HG02642 (cell line): ENCODE results near the gene CAMK1D.

Source experiments
- ATAC-seq: cut with Tn5 transposase; IDR thresholded peaks from one replicate; pipeline ENCODE4 v1.9.1; 2021; ENCODE audit warnings: mild to moderate bottlenecking; ENCODE audit not compliant: unreplicated experiment, poor library complexity

CAMK1D gene

DNA sequence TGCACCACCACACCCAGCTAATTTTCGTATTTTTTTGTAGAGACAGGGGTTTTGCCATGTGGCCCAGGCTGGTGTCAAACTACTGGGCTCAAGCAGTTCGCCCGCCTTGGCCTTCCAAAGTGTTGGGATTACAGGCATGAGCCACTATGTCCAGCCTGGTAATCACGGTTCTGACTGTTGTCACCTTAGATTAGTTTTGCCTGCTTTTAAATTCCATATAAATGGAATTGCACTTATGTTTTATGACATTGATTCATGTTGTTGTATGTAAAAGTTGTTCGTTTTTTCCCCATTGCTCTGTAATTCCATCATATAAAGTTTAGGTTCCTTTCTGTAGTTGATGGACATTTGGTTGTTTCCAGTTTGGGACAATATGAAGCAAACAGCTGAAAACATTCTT is 106.0 kb downstream of the CAMK1D start:
- ATAC-seq = no peak

DNA sequence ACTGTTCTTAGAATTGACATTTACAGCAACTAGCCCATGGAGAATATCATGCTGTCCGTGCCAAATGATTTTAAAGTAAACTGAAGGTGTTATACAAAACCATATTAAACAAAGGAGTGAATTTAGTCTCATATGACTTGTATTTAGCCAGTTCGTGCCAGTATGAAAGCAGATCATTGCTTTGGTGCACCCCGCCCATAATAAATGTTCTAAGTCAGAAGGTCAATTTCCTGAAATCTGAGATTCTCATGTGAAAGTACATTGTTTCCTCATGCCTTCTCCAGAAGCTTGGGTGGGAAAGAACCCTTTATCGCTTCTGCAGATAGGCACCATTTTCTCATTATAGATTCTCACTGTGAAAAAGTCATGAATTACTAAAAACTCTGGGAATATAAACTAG is 106.4 kb downstream of the CAMK1D start:
- no peak for ATAC-seq

DNA sequence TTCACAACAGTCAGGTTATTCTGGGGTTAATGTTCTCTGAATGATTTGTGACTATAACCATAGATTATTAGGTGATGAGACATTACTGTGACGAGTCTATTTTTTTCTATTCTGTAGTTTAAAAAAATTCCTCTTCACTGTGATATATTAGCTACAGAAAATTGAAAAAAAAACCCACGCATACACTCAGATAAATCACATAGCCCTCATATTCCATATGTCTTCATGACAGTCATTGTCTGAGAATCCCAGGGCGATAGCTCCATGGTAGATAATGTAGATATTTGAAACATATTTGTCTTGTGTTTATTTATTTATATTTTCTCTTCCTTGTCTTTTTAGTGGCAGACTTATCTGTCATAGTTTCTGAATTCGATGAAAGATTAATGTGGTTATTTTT is 110.0 kb downstream of the CAMK1D start:
- ATAC-seq = no peak

DNA sequence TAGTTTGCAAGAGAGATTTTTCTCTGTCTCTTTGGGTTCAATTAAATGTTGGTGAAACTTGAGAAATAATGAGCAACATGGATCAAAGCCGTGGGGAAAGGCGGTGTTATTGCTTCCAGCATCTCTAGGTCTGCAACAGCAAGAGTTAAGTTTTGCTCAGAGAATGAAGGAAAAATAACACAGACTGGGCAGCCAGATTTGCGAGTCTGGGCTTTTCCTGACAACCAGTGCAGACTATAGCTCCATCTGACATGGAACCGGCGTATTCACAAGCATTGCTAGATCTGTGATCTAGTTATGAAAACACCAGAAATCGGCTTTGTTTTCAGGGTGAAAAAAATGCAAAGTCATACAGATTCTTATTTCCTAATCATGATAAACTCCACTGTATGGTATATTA is 110.4 kb downstream of the CAMK1D start:
- ATAC-seq = no peak

DNA sequence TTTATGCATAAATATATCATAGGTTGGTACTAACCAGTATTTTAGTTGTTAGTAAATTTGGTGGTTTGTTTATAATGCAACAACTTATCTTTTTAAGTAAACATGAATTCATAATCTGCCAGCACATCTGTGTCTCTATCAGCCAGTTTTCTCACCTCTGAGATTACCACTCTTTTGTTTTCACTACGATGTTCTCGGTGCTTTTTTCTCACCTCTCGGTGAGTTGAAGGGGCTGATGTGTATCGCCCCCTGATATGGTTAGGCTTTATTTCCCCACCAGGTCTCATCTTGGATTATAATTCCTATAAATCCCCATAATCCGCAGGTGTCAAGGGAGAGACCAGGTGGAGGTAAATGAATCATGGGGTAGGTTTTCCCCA is 114.1 kb downstream of the CAMK1D start:
- ATAC-seq = no peak

DNA sequence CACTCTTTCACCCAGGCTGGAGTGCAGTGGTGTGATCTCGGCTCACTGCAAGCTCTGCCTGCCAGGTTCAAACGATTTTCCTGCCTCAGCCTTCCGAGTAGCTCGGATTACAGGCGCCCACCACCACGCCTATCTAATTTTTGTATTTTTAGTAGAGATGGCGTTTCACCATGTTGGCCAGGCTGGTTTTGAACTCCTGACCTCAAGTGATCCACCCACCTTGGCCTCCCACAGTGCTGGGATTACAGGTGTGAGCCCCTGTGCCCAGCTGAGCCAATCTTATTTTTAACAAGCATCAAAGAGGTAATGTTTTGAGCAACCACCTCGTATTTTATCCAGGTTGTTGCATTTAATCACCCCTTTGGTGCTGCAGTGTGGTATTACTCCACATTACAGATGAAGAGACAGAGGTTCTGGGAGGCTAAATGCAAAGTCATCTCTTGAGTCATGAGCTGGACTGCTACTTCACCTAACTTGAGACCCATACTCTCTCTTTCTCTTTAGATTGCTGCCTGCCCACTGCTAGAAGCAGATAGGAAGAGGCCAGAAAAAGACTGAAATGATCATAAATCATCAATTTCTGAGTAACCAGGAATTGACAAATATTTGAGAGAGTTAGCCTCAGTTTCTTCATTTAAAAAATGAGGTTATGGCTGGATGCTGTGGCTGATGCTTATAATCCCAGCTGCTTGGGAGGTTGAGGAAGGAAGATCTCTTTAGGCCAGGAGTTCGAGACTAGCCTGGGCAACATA is 116.2 kb downstream of the CAMK1D start:
- ATAC-seq = no peak

DNA sequence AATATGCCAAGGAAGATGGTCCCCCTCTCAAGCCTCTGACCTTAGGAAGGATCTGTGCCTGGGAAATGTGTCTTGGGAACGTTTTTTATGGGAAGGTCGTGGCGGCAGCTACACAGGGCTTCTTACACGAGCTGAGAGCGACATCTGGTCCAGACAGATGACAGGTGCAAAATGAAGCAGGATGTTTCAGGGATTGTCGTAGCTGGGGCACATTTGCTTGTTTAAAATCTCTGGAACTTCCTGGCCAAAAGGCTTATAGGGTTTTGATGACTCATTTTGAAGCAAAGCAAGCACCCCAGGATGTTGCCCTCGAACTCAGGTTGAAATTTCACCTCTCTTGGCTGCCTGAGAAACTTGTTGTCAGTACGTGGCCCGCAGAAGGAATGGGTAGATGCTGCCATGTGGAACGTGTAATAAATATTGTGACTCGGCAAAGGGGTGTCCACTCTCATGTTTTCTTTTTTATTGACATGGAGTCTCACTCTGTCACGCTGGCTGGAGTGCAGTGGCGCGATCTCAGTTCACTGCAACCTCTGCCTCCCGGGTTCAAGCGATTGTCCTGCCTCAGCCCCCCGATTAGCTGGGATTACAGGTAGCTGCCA is 117.5 kb downstream of the CAMK1D start:
- ATAC-seq = no peak

DNA sequence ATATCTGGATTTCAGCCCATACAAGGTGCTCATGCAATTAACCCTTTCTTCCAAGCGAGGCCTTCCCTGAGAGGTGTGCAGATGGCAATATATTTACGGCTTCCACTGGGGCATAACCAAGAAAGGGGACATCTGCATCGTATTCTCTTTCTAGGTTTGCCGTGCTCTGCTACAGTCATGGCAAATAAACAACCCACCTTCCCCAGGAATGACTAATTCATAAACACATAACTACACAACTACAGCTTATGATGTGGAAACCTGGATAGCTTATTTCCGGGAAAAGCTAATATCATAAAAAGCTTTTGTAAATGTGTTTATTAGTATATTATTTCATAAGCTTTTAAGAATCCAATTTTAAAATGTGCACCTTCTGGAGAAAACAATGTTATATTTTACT is 120.0 kb downstream of the CAMK1D start:
- ATAC-seq = no peak

DNA sequence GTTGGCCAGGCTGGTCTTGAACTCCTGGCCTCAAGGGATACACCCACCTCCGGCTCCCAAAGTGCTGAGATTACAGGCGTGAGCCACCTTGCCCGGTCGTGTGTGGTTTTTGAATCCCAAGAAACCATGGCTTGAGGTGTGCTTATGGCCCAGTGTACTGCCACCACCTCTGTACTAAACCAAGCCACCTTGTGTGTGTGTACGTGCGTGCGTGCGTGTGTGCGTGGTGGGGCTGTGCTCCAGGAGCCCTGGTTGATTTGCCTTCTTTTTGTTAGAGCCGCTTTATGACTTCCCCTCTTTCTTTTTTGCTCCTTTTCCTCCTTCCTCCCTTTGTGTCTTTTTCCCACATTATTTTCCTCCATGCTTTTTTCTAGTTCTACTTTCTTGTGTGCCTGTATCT is 121.4 kb downstream of the CAMK1D start:
- no peak for ATAC-seq

DNA sequence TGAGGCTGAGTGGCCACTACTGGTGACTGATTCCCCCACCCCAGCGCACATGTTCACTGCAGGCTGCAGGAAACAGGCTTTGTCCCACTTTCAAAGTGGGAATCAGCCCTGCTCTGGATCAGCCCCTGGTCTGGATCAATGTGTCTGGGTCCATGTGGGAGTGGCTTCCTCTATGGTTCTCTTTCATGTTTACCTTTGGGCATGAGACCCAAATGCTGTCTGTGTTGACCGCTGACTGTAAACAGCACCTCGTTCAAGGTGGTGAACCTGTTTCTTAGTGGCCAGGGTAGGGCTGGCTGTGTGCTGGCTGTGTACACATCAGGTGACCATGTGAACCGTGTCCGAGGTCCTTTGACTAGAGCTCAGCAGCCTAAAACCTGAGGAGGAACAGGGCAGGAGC is 121.8 kb downstream of the CAMK1D start:
- ATAC-seq = no peak

DNA sequence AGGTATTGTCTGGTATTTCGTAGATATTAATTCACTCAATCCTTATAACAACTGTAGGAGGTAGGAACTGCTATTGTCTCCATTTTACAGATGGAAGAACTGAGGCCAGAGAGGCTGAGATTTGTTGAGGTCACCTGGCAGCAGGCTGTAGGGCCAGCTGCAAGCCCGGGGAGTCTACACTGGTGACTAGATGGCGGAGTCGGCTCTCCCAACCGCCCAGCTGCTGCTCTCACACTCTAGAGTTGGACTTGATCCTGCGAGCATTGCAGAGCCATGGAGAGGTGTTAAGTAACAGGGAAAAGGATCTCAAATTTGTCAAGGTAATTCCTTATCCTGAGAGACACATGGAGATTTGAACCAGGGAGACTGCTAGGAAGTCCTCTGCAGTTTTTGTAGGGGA is 124.1 kb downstream of the CAMK1D start:
- ATAC-seq = no peak

DNA sequence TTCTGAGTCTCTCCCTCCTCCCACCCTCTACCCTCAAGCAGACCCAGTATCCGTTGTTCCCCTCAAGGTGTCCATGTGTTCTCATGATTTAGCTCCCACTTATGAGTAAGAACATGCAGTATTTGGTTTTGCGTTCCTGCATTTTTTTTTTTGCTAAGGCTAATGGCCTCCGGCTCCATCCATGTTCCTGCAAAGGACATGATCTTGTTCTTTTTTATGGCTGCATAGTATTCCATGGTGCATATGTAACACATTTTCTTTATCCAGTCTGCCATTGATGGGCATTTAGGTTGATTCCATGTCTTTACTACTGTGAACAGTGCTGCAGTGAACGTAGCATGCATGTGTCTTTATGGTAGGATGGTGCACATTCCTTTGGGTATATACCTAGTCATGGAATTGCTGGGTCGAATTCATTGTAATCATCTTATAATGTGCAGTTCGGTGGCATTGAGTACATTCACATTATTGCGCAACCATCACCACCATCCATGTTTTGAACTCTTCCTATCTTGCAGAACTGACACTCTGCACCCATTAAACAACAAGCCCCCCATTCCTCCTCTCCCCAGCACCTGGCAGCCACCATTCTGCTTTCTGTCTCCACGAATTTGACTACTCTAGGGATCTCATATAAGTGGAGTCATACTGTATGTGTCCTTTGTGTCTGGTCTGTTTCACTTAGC is 125.5 kb downstream of the CAMK1D start:
- ATAC-seq = no peak

DNA sequence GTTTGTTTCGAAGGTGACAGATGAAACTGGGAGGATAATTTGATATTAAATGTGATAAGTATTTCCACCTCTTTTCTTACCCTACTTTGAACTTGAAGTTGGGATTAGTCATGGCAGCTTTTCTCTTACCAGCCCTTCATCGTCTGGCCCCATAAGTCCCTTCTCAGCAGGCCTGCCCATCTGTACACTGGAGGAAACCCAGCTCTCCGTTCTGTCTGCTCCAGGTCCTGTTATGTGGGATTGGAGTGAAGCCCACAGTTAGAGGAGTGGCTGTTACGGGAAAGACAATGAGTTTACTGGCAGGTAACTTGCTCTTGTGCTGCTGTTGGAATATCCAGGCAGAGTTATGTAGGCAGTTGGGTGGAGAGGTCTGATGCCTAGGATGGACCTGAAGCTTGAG is 127.3 kb downstream of the CAMK1D start:
- ATAC-seq = no peak

DNA sequence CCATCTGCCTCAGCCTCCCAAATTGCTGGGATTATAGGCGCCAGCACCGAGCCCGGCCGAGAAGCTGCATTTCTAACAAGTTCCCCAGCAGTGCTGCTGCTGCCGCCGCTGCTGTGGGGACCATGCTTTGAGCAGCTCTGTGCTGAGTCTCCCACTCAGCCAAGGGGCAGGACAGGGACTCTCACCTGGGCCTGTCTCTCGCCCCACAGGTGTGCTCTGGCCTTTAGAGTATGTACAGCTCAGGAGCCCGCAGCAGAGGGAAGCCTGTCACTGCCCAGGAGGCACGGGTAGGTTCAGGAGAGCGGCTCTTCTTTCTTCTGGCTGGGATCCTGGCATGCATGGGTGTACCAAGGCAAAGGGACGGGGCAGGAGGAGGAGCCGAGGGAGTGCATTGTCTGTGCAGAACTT is 130.1 kb downstream of the CAMK1D start:
- no peak for ATAC-seq

DNA sequence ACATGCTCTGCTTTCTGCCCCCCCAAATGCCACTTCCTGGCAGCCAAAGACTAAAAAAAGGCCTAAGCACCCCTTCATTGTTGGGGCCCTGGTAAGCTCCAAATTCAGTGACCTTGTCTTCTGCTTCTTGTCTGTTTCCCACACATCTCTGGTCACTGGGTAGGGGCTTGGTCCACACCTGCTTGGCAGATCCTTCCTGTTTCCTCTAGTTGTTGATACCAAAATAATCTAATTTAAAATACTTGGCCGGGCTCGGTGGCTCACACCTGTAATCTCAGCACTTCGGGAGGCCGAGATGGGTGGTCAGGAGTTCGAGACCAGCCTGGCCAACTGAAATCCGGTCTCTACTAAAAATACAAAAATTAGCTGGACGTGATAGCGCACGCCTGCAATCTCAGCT is 130.6 kb downstream of the CAMK1D start:
- no peak for ATAC-seq

DNA sequence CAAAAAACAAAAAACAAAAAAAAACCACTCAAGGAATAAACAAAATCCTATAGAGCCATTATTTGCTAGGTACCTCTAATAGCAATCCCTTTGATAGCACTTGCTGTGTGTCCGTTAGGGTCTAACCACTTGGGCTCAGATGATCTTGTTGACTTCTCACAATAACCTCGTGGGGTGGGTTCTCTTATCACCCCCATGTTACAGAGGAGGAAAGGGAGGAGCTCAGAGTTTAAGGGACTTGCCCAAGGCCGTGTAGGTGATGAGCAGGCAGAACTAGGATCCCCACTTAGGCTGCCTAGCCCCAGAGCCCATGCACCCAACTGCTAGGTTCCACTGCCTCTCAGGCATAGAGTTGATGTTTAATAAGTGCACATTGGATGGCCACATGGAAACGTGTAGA is 131.1 kb downstream of the CAMK1D start:
- no peak for ATAC-seq

DNA sequence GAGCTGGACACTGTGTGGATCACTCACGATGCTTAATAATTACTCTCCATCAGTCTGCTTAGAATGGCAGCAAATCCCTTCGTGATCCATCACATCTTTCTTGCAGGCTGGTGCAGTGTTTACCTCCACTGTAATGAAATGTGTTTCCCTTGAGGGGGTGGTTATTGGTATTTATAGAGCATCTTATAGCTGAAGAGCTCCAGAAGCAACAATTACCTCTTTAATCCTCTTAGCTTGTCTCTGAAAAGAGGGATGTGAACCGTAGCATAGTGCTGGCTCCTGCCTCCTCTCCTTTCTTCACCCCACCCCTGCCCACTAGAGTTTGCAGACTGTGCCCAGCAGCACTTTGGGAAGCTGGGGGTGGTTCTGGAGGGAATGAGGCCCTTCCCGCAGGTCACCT is 132.6 kb downstream of the CAMK1D start:
- ATAC-seq = no peak

DNA sequence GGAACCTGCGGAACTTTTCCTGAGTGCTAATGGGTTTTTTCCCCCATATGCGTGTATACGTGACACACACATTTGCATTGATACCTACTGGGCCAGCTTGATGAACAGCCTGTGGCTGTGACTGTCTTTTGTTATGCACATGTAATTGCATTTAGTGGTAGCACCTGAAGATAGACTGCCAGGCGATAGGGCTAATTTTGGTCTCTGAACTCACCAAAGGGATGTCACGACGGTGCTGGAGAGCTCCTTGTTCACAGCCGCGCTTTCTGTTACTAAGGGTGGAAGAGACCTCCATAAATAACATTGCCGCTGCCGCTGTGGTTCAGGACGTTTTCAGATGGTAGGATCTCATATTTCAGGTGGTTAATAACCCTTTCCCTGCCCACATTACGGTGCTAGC is 133.2 kb downstream of the CAMK1D start:
- ATAC-seq = no peak

DNA sequence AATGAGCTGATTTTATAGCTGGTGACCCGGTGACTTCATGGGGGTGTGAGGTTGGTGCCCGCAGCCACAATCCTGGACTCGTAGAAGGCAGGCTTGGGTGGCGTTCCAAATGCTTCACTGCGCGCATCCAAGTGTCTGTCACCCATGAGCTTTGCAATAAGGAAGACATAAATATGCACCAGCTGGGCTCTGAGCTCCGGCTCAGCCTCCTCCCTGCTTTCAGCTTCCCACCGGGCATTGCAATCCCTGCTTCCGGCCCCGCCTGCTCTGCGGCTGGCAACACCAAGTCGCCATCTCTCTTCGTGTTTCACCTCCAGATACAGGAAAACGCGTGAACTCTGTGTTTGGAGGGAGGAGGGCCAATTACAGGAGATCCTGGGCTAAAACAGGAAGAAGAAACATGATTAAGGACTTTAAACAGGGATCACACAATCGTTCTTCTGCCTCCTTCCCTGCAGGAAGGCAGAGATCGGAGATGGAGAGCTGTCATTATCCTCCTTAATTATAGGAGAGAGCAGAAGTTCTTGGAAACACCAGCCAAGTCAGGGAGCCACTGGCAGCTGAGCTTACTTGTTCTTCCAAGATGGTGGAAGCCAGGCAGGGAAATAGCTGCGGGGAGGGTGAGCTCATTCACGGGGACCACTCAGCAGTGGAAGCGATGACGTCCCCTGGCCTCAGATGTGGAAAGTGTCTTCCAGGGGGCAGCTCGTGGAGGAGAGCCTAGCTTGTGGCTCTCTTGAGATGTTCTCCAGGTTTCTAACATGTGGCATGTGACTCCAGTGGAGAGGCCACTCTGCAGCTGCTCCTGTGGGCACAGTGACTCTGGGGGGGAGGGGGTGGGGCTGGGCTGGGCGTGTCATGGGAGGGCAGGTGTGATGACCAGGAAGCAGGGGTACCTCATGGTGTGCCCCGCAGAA is 134.9 kb downstream of the CAMK1D start:
- no peak for ATAC-seq

DNA sequence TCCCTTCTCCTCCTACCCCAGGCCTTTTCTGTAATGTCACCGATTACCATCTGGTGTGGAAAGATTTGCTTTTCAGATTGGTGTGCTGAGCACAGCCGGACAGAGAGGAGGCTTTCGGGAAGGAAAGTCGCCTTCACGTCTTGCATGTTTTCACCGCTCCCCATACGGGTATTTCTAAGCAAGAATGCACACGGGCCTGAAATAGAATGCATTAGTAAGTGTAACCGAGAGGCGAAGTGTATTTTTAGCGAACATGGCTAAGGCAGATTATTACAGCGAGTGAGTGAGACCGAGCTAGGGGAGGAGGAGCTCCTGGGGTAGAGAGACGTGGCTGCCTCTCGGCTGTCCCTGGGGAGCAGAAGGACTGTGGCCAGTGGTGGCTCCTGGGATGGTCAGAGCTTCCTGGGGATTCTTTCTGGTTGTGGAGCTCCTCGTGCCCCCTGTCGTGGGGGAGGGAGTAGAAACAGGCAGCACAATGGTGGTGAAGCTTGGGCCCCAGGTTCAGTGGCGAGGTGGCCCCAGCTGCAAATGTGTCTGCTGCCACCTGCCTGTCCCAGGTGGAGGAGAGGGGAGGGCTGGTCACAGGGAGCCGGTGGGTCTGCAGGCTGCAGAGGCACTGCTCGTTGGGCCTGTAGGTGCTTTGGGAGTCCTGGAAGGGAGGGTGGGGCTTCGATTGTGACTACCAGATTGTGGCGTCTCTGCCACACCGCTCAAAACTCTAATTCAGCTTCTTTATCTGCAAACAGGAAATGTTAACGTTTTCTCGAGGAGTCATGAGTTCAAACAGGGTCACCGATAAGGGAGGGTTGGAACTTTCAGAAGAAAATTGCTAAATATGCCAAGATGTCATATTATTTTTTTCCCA is 135.8 kb downstream of the CAMK1D start:
- ATAC-seq = peak; percentile 43
